Osteoblast (primary cell): Measurements from ENCODE around the gene S100A9. TPM values are rescaled to one million over a fixed set of nuclear protein-coding genes. Genes with fewer than 3 reads are reported as not detected.

Source experiments
- DNase-seq: peaks from one replicate; pipeline ENCODE4 v3.0.0; 2011; ENCODE audit warnings: low spot score, mixed read lengths; ENCODE audit not compliant: insufficient read length; ENCODE audit errors: missing footprints
- H2AFZ ChIP-seq: 2 replicates; pipeline ENCODE4 v1.6.0; 2011; ENCODE audit warnings: mild to moderate bottlenecking, low read length
- H3K27ac ChIP-seq: 2 replicates; pipeline ENCODE4 v1.5.1; 2011; ENCODE audit warnings: mild to moderate bottlenecking, low read depth, low read length, moderate library complexity
- H3K27me3 ChIP-seq: 2 replicates; pipeline ENCODE4 v1.6.0; 2012; ENCODE audit warnings: mild to moderate bottlenecking, control low read depth, inconsistent platforms, low read length, moderate library complexity; ENCODE audit not compliant: insufficient read depth
- H3K36me3 ChIP-seq: 2 replicates; pipeline ENCODE4 v1.5.1; 2011; ENCODE audit warnings: mild to moderate bottlenecking, low read length, control low read depth, moderate library complexity; ENCODE audit not compliant: insufficient read depth
- H3K4me1 ChIP-seq: 2 replicates; pipeline ENCODE4 v1.5.1; 2011; ENCODE audit warnings: mild to moderate bottlenecking, low read length, control low read depth, moderate library complexity; ENCODE audit not compliant: insufficient read depth
- H3K4me2 ChIP-seq: 2 replicates; pipeline ENCODE4 v1.6.0; 2011; ENCODE audit warnings: mild to moderate bottlenecking, low read length; ENCODE audit not compliant: insufficient read depth
- H3K4me3 ChIP-seq: fragments of 200-600 bp; sonication (generic); 3 replicates; pipeline ENCODE4 v1.5.1; 2012; ENCODE audit warnings: mild to moderate bottlenecking, low read length, inconsistent platforms; ENCODE audit not compliant: insufficient read depth
- H3K79me2 ChIP-seq: 2 replicates; pipeline ENCODE4 v1.6.0; 2012; ENCODE audit warnings: mild to moderate bottlenecking, low read length, control low read depth, inconsistent platforms; ENCODE audit not compliant: insufficient read depth
- H3K9me3 ChIP-seq: 2 replicates; pipeline ENCODE4 v1.5.1; 2011; ENCODE audit warnings: low read depth, low read length, control low read depth
- H4K20me1 ChIP-seq: 2 replicates; pipeline ENCODE4 v1.6.0; 2012; ENCODE audit warnings: mild to moderate bottlenecking, low read length, control low read depth; ENCODE audit not compliant: insufficient read depth
- total RNA-seq: library from RNA; depleted of rRNA; stranded (reverse); fragments of >200 nt; gene quantifications from 2 replicates; pipeline ENCODE4 v1.2.3, GENCODE V29; 2012
- TF ChIP-seq, protein P1 (sequence below): IDR thresholded peaks from 2 replicates; pipeline ENCODE4 v1.5.1; 2011; ENCODE audit warnings: mild to moderate bottlenecking, low read depth, low read length, moderate library complexity; ENCODE audit errors: extremely low read depth

The S100A9 gene
- total RNA-seq, 1 donor: 0.36 TPM

DNA sequence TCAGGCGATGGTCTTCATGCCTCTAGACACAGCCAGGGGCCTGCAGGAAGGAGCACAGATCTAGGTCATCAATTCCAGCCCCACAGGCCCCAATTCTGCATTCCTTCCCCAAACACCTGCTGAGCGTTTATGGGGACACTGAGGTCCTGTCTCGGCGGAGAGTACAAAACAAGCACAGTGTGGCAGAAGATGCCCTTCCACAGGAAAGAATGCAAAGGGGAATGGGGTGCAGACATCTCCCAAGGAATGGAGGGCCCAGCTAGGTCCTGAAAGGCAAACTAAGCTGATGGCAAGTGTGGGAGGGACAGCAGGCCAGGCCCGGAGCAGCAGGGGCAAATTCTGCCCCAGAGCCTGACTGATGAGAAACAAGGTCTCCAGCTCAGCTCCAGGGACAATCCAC lies 36.7 kb downstream of the S100A9 start:
- no peak overlapping the region for H3K4me3 ChIP-seq
- no peaks in the 10 kb centered on the region for H4K20me1 ChIP-seq
- DNase-seq: no peak
- TF ChIP-seq, protein P1, sequence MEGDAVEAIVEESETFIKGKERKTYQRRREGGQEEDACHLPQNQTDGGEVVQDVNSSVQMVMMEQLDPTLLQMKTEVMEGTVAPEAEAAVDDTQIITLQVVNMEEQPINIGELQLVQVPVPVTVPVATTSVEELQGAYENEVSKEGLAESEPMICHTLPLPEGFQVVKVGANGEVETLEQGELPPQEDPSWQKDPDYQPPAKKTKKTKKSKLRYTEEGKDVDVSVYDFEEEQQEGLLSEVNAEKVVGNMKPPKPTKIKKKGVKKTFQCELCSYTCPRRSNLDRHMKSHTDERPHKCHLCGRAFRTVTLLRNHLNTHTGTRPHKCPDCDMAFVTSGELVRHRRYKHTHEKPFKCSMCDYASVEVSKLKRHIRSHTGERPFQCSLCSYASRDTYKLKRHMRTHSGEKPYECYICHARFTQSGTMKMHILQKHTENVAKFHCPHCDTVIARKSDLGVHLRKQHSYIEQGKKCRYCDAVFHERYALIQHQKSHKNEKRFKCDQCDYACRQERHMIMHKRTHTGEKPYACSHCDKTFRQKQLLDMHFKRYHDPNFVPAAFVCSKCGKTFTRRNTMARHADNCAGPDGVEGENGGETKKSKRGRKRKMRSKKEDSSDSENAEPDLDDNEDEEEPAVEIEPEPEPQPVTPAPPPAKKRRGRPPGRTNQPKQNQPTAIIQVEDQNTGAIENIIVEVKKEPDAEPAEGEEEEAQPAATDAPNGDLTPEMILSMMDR: no peak
- no peak overlapping the region for H3K27ac ChIP-seq
- H3K4me2 ChIP-seq: no peak overlapping the region
- H3K9me3 ChIP-seq: no peaks in the 10 kb centered on the region
- H3K79me2 ChIP-seq: no peaks in the 10 kb centered on the region
- no peaks in the 10 kb centered on the region for H3K4me1 ChIP-seq
- H3K36me3 ChIP-seq: no peaks in the 10 kb centered on the region
- H2AFZ ChIP-seq: no peak overlapping the region
- no peaks in the 10 kb centered on the region for H3K27me3 ChIP-seq

- Histone ChIP-seq H3K27ac (no peak overlapping the region), H3K9me3 (no peaks in the 10 kb centered on the region), H4K20me1 (no peaks in the 10 kb centered on the region), H2AFZ (no peak overlapping the region), H3K4me2 (no peak overlapping the region), H3K27me3 (no peaks in the 10 kb centered on the region), H3K36me3 (no peaks in the 10 kb centered on the region), H3K79me2 (no peaks in the 10 kb centered on the region), H3K4me3 (no peak overlapping the region), H3K4me1 (no peaks in the 10 kb centered on the region)
- no peak for DNase-seq
- TF ChIP-seq, protein P1: no peak
Measured at GRCh38 chr1:153395136-153395685, 37.6 kb downstream of the S100A9 start.

- Histone ChIP-seq H3K9me3 (no peaks in the 10 kb centered on the region), H3K4me3 (no peak overlapping the region), H3K27ac (no peak overlapping the region), H2AFZ (no peak overlapping the region), H3K4me2 (no peak overlapping the region), H3K27me3 (no peaks in the 10 kb centered on the region), H4K20me1 (no peaks in the 10 kb centered on the region), H3K79me2 (no peaks in the 10 kb centered on the region), H3K36me3 (no peaks in the 10 kb centered on the region), H3K4me1 (no peaks in the 10 kb centered on the region)
- TF ChIP-seq, protein P1: no peak
- DNase-seq: no peak
Measured at GRCh38 chr1:153395776-153396175, 38.1 kb downstream of the S100A9 start.

DNA sequence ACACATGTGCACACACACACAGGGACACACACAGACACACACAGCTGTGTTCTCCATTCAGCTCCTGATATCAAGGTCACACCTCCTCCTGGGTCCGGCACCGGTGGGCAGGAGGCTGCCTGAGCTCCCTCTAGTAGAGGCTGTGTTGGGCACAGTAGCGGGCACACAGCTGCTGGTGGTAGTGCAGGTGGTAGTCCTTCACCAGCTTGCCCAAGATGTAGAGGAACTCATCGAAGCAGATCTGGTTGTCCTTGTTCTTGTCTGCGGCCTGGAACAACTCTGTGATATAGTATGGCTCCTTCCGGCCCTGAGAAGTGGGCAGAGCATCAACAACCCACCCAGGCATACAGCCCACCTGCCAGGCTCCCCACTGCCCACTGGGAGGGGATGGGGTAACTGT lies 38.8 kb downstream of the S100A9 start:
- H3K27me3 ChIP-seq: no peaks in the 10 kb centered on the region
- no peak overlapping the region for H3K27ac ChIP-seq
- TF ChIP-seq, protein P1: no peak
- no peak overlapping the region for H2AFZ ChIP-seq
- H3K9me3 ChIP-seq: no peaks in the 10 kb centered on the region
- DNase-seq: no peak
- no peaks in the 10 kb centered on the region for H3K4me1 ChIP-seq
- H3K79me2 ChIP-seq: no peaks in the 10 kb centered on the region
- no peaks in the 10 kb centered on the region for H4K20me1 ChIP-seq
- H3K36me3 ChIP-seq: no peaks in the 10 kb centered on the region
- no peak overlapping the region for H3K4me2 ChIP-seq
- H3K4me3 ChIP-seq: no peak overlapping the region
